Cardiac septum (tissue), 1 donor: ENCODE measurements around the gene ZFAND2A. TPM values are rescaled to one million over a fixed set of nuclear protein-coding genes. Genes with fewer than 3 reads are reported as not detected.
"Not testable (repeated sequence)": the region's sequence is repeated elsewhere in the genome, so short reads cannot be mapped to it uniquely, and the experiment has no call there.

Experiments
- DNase-seq: peaks from one replicate; pipeline ENCODE4 v3.0.0-alpha.2; 2020; ENCODE audit warnings: low spot score
- intact Hi-C: fragments of 100-400 bp; cut with DNase I; formaldehyde crosslinking; loops from one replicate; pipeline ENCODE4 v1.14.0; 2022
- total RNA-seq: library from RNA; stranded (reverse); fragmentation: NEBNext Ultra II Directional; extraction: Animal tissue kit (Norgen Biotek cat#: 25700); gene quantifications from one replicate; pipeline ENCODE4 v1.2.1, GENCODE V29; 2021
- donor health status: DM: no; HTN: no; CAD: no.

Gene ZFAND2A
- total RNA-seq, 1 donor from 2014 or later = 8.8 TPM

DNA sequence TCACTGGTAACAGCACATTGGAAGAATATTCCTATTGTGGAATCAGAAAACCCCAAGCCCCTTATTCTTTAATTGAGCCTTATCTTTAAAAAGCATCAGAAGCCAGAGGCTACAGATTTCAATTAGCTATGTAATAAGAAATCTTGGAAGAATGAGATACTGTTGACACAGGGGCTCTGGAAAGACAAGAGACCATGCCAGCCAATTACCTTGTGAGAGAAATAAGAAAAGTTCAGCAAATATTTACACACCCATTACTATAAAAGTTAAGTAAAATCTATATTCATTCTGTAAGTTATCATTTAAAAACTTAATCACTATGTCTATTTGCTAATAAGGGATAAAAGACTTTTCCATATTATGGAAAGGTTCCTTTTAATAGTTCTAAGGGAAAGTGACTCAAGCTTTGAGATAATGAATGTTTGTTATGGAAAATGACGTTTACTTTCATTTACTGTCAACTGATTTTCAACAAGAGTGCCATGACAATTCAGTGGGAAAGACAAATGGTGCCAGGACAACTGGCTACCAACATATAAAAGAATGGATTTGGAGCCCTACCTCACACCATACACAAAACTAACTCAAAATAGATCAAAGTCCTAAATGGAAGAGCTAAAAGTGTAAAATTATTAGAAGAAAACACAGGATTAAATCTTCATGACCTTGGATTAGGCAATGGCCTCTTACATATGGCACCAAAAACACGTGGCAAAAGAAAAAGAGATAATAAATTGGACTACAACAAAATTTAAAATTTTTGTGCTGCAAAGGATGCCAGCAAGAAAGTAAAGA, 28.3 kb downstream of the ZFAND2A start:
- intact Hi-C loops = no loop called here
- no peak for DNase-seq

GRCh38 chr7:1130021-1130990, 29.7 kb downstream of the ZFAND2A start:
- peak; percentile 50 for DNase-seq
- intact Hi-C loops = no loop called here

DNA sequence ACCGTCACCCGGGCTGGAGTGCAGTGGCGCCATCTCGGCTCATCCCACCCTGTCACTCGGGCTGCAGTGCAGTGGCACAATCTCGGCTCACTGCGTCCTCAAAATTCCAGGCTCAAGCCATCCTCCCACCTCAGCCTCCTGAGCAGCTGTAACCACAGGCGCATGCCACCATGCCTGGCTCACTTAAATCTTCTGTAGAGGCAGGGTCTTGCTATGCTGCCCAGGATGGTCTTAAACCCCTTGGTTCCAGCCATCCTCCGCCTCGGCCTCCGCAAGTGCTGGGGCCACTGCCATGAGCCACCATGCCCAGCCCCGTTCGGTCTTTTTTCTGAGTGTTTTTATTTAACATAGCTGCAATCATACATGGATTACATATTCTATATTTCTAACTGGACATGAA, 30.6 kb downstream of the ZFAND2A start:
- intact Hi-C loops = no loop called here
- peak; percentile 29 for DNase-seq

GRCh38 chr7:1127001-1127400, 33.0 kb downstream of the ZFAND2A start:
- peak; percentile 60 for DNase-seq
- intact Hi-C loops = no loop called here

DNA sequence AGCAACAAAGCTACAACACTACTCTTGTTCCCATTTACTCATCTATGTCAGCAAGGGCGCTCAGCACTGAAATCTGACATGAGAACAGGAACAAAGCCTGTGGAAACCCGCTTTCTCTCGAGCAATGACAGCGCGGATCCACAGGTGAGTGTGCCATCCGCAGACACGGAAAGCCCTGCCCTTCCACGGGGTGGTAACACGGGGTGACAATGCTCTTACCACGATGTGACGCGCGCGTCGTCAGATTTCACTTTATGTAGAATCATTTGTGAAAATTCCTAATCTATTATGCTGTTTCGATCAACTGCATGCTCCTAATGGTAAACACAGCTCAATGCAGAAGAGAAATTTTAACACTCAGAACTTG, 34.4 kb downstream of the ZFAND2A start:
- peak; percentile 31 for DNase-seq

DNA sequence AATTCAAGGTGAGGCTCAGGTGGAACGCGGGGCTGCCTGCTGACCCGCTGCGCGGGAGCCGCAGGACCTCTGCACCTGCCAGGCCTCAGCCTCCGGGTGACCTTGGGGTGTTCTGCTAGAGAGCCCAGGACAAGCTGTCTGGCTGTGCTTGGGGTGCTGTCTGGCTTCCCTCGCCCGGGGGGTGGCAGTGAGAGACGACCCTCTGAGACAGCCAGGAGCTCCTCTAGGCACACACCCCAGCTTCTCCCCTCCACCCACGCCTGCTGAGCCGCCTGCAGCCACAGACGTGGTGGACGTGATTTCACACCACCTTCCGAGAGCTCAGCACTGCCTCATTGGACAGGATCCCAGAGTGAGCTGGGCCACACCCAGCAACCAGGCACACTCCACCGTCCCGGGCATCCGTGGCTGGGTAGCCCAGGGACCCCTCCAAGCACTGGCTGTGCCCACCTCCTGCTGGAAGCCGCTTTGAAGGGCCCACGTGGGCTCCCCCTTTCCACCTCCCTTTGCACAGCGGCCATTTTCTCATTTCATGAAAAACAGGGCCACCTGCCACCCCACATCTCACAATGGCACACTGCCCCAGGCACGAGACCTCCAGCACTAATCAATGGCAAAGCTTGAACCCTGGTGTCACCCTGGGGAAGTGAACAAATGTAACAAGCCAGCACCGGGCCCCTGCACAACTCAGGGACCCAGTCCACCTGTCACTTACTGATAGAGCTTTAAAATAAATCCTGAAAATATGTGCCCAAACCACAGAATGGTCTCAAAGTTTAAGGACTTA, 35.0 kb downstream of the ZFAND2A start:
- intact Hi-C loops = loop anchor here (5.0 kb wide), 1 partner anchor 38 kb away; the partner anchor contains the start of gene GPER1
- peak; percentile 75 for DNase-seq

More for the DNA sequence above, 34.4 kb downstream of the ZFAND2A start:
- intact Hi-C loops = no loop called here

GRCh38 chr7:1124164-1124563, 35.8 kb downstream of the ZFAND2A start:
- DNase-seq = peak; percentile 63
- intact Hi-C loops = loop anchor here (5.0 kb wide), 1 partner anchor 37 kb away; the partner anchor contains the start of gene GPER1

DNA sequence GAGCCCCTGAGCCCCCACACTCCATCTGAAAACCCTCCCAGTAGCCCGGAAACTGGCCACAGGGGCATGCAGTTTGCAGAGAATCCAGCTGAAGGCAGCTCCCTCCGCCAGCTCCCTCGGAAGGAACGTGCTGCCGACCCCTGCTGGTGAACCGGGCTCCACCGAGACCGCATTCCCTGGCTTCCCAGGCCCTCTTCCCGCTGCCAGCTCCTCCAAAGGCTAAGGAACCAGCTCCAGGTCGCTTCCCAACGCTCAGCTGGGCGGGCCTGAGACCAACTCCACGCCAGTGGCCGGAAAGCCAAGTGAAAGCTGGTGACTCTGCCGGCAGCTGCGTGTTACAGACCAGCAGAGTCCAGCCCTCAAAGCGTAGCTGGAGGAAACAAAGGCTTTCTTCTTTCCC, 36.3 kb downstream of the ZFAND2A start:
- intact Hi-C loops = loop anchor here (5.0 kb wide), 1 partner anchor 36 kb away; the partner anchor contains the start of gene GPER1
- peak; percentile 88 for DNase-seq

DNA sequence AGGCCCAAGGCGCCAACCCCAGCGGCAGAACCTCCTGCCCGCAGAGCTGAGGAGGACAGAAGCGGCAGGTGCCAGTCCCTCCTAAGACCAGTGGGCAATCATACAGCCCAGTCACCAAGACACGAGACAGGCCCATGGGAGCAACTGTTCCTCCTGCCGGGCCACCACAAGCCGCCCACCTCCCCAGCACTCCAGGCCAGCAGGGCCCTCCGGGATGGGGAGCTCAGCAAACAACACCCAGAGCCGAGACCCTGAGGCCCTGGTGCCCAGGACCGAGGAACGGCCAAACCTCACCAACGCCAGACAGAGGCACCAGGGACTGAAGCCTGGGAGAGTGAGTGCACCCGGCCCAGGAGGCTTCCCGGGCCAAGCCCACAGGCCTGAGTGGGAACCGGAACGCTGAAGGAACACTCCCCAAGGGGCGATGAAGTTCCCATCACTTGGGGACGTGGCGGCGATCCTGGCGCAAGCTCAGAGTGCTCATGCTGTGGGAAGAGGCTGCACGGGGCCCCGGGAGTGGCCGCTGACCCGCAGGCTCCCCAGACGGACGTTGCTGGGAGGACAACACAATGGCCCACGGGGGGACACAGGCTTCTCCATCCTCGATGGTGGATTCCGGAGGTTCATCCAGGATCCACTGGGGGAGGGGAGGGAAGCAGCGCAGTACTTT, 37.0 kb downstream of the ZFAND2A start:
- DNase-seq = peak; percentile 76
- intact Hi-C loops = loop anchor here (5.0 kb wide), 1 partner anchor 36 kb away; the partner anchor contains the start of gene GPER1

DNA sequence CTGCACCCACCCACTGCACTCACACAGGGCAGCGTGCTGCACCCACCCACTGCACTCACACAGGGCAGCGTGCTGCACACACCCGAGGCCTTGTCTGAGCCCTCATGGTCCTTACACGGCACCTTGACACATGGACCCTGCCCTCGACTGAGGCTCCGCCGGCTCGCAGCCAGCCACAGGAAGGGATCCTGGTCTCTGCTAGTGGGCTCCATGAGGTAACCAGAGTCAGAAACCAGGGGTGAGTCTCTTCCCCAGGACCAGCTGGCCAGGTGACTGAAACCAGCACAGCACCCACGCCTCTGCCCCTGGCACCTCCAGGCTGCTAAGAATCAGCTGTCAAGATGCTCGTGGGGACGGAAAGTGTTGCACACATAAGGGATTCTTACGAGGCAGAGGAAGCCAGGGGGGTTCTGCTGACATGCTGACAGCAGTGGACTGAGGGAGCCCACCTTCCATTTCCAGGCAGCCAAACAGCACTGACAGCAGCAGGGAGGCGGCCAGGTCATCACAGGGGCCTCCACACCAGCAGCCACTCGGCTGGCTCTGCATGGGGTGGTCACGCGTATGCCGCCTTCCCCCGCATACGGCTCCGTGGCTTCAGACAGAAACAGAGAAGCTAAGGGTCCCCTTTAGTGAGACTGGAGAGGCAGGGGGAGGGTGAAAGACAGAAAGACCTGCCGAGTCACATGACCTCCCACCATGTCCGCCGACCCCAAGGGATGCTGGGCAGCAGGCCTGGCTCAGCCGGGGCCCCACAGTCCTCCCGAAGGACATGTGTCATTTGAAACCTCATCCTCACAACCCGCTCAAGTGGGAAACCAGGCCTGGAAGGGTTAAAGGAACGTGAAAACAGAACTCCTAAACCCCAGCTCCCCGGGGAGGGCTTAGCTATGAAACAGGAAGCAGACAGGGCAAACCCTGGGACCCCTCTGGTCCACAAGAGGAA, 37.8 kb downstream of the ZFAND2A start:
- peak; percentile 72 for DNase-seq
- intact Hi-C loops = loop anchor here (5.0 kb wide), 1 partner anchor 35 kb away; the partner anchor contains the start of gene GPER1

- intact Hi-C loops = loop anchor here (5.0 kb wide), 1 partner anchor 34 kb away; the partner anchor contains the start of gene GPER1
- DNase-seq = peak; percentile 55
Observed at GRCh38 chr7:1121476-1121875, 38.5 kb downstream of the ZFAND2A start.

GRCh38 chr7:1120791-1121190, 39.2 kb downstream of the ZFAND2A start:
- peak; percentile 46 for DNase-seq
- intact Hi-C loops = loop anchor here (5.0 kb wide), 1 partner anchor 33 kb away; the partner anchor contains the start of gene GPER1

DNA sequence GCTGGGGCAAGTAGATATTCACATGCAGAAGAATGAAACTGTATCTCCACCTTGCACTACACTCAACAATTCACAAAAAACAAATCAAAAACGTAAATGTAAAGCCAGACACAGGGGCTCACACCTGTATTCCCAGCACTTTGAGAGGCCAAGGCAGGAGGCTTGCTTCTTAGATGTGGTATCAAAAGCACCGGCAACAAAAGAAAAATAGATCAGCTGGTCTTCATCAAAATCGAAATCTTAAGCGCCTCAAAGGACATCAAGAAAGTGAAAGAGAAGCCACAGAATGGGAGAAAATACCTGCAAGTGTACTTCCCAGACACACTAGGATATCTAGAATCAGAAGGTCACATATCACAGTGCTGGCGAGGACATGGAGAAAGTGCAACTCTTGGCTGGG, 40.8 kb downstream of the ZFAND2A start:
- no peak for DNase-seq
- intact Hi-C loops = no loop called here

DNA sequence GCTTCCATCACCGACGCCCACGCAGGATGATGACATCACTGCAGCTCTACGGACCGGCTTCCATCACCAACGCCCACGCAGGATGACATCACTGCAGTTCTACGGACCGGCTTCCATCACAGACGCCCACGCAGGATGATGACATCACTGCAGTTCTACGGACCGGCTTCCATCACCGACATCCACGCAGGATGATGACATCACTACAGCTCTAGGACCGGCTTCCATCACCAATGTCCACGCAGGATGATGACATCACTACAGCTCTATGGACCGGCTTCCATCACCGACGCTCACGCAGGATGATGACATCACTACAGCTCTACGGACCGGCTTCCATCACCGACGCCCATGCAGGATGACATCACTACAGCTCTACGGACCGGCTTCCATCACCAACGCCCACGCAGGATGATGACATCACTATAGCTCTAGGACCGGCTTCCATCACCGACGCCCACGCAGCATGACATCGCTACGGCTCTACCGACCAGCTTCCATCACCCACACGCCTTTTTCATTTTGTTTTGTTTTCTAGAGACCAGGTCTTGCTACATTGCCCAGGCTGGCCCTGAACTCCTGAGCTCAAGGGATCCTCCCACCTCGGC, 42.6 kb downstream of the ZFAND2A start:
- intact Hi-C loops = no loop called here
- no peak for DNase-seq

DNA sequence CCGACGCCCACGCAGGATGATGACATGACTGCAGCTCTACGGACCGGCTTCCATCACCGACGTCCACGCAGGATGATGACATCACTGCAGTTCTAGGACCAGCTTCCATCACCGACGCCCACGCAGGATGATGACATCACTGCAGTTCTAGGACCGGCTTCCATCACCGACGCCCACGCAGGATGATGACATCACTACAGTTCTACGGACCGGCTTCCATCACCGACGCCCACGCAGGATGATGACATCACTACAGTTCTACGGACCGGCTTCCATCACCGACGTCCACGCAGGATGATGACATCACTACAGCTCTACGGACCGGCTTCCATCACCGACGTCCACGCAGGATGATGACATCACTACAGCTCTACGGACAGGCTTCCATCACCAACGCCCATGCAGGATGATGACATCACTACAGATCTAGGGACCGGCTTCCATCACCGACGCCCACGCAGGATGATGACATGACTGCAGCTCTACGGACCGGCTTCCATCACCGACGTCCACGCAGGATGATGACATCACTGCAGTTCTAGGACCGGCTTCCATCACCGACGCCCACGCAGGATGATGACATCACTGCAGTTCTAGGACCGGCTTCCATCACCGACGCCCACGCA, 43.5 kb downstream of the ZFAND2A start:
- peak; percentile 63 for DNase-seq
- intact Hi-C loops = not testable (repeated sequence)

GRCh38 chr7:1115171-1116045, 44.6 kb downstream of the ZFAND2A start:
- peak; percentile 29 for DNase-seq
- intact Hi-C loops = not testable (repeated sequence)
